Endothelial cell of umbilical vein (primary cell): Measurements from ENCODE around the gene THEM4. TPM values are rescaled to one million over a fixed set of nuclear protein-coding genes. Genes with fewer than 3 reads are reported as not detected.

Source experiments
- BruUV-seq: library from RNA; stranded (reverse); fragments of 400-500 nt; replicated peaks from 2 replicates; lab custom pipeline; 2021; lab: Mats Ljungman, UMichigan
- CTCF ChIA-PET: fragments of 300-600, 350-600 bp; sonication (Branson Sonifier 250); formaldehyde crosslinking; loops from one replicate; lab custom pipeline; 2021; ENCODE audit warnings: antibody characterized with exemption, inconsistent platforms; lab: Charles Lee
- POLR2A ChIA-PET: fragments of 300-600, 350-600 bp; sonication (Branson Sonifier 250); formaldehyde crosslinking; loops from one replicate; lab custom pipeline; 2021; ENCODE audit warnings: antibody characterized with exemption, inconsistent platforms; lab: Charles Lee
- DNase-seq: peaks from one replicate; pipeline ENCODE4 v3.0.0-alpha.2; 2011; ENCODE audit warnings: low read depth, low spot score
- FAIRE-seq: peaks from 2 replicates; lab custom pipeline; 2011; peaks lifted over from hg19 to GRCh38; lab: Jason Lieb, UNC
- H2AFZ ChIP-seq: 2 replicates; pipeline ENCODE4 v1.6.0; 2012; ENCODE audit warnings: low read depth, low read length, control low read depth, inconsistent platforms
- H3K27ac ChIP-seq: 2 replicates; pipeline ENCODE4 v1.5.1; 2011; ENCODE audit warnings: low read depth, mild to moderate bottlenecking, control low read depth, low read length, moderate library complexity; ENCODE audit not compliant: insufficient read depth
- H3K27me3 ChIP-seq, 2 experiments: 2 replicates each; pipeline versions ENCODE4 v1.6.0 to v1.6.1; 2011; ENCODE audit warnings: low read length in 2 of 2, mixed read lengths in 1 of 2; ENCODE audit not compliant: control insufficient read depth in 2 of 2, insufficient read depth in 2 of 2
- H3K36me3 ChIP-seq, 2 experiments: 2 replicates in 1 of 2; 3 replicates in 1 of 2; pipeline ENCODE4 v1.5.1; 2011; ENCODE audit warnings: low read length in 2 of 2, mild to moderate bottlenecking in 1 of 2, moderate library complexity in 1 of 2; ENCODE audit not compliant: control insufficient read depth in 2 of 2, insufficient read depth in 2 of 2; ENCODE audit errors: extremely low read depth in 1 of 2
- H3K4me1 ChIP-seq: 3 replicates; pipeline ENCODE4 v1.5.1; 2011; ENCODE audit warnings: mild to moderate bottlenecking, low read length; ENCODE audit not compliant: control insufficient read depth, insufficient read depth; ENCODE audit errors: extremely low read depth
- H3K4me2 ChIP-seq: 2 replicates; pipeline ENCODE4 v1.6.1; 2011; ENCODE audit warnings: low read length, control low read depth, mixed read lengths; ENCODE audit not compliant: insufficient read depth
- H3K4me3 ChIP-seq, 3 experiments: fragments of 200-600 bp in 1 of 3; sonication (generic), shearing (Covaris generic) in 1 of 3; replicated peaks in 1 of 3; 2 replicates each; pipeline ENCODE4 v1.5.1; 2011 to 2016; ENCODE audit warnings: control low read depth in 3 of 3, low read length in 3 of 3, mild to moderate bottlenecking in 2 of 3, inconsistent platforms in 1 of 3, low read depth in 1 of 3, moderate library complexity in 1 of 3; ENCODE audit not compliant: insufficient read depth in 1 of 3
- H3K79me2 ChIP-seq: 2 replicates; pipeline ENCODE4 v1.6.0; 2012; ENCODE audit warnings: low read length, inconsistent platforms; ENCODE audit not compliant: control insufficient read depth, insufficient read depth
- H3K9ac ChIP-seq: replicated peaks from 2 replicates; pipeline ENCODE3; 2011; ENCODE audit warnings: low read length, control low read depth; ENCODE audit not compliant: insufficient read depth; ENCODE audit errors: extremely low read depth
- H3K9me1 ChIP-seq: replicated peaks from 3 replicates; pipeline ENCODE4 v1.6.0; 2011; ENCODE audit warnings: mild to moderate bottlenecking, low read length; ENCODE audit not compliant: control insufficient read depth, insufficient read depth; ENCODE audit errors: extremely low read depth
- H3K9me3 ChIP-seq: replicated peaks from 2 replicates; pipeline ENCODE4 v1.5.1; 2012; ENCODE audit warnings: low read length, inconsistent platforms; ENCODE audit not compliant: control insufficient read depth, insufficient read depth
- H4K20me1 ChIP-seq: replicated peaks from 2 replicates; pipeline ENCODE3; 2011; ENCODE audit warnings: mild to moderate bottlenecking, low read length; ENCODE audit not compliant: control insufficient read depth, insufficient read depth; ENCODE audit errors: extremely low read depth
- EZH2 ChIP-seq: IDR thresholded peaks from 2 replicates; pipeline ENCODE4 v1.6.1; 2012; ENCODE audit warnings: borderline replicate concordance, low read depth, mild to moderate bottlenecking, moderate library complexity, low read length, inconsistent platforms; ENCODE audit not compliant: severe bottlenecking
- FOS ChIP-seq: IDR thresholded peaks from 2 replicates; pipeline ENCODE4 v1.6.1; 2011; ENCODE audit warnings: mild to moderate bottlenecking, low read length, moderate library complexity, borderline replicate concordance; ENCODE audit not compliant: insufficient read depth
- GATA2 ChIP-seq: IDR thresholded peaks from 2 replicates; pipeline ENCODE4 v1.7.0; 2011; ENCODE audit warnings: low read depth, mild to moderate bottlenecking, moderate library complexity, mixed read lengths, low read length; ENCODE audit not compliant: insufficient read length, insufficient read depth
- JUN ChIP-seq: IDR thresholded peaks from 2 replicates; pipeline ENCODE4 v1.6.1; 2011; ENCODE audit warnings: borderline replicate concordance, low read depth; ENCODE audit not compliant: insufficient read length, insufficient read depth
- MYC ChIP-seq: IDR thresholded peaks from one replicate; pipeline ENCODE4 v1.6.1; 2011; ENCODE audit warnings: mild to moderate bottlenecking, low read depth, low read length
- POLR2A ChIP-seq: IDR thresholded peaks from 2 replicates; pipeline ENCODE4 v1.6.1; 2012; ENCODE audit warnings: low read depth, mild to moderate bottlenecking, control low read depth, low read length
- POLR2AphosphoS5 ChIP-seq: IDR thresholded peaks from 2 replicates; pipeline ENCODE4 v1.6.1; 2012; ENCODE audit warnings: low read depth, mild to moderate bottlenecking, control low read depth, low read length, moderate library complexity; ENCODE audit not compliant: insufficient read depth
- dilution Hi-C: fragments of 300-500 bp; cut with MboI; formaldehyde crosslinking; loops from one replicate; pipeline ENCODE4 v1.15.0; 2019; ENCODE audit warnings: low sequenced_read_pairs; ENCODE audit not compliant: extremely low pct_ligation_motif_present
- intact Hi-C: fragments of 100-400 bp; cut with micrococcal nuclease; formaldehyde crosslinking; loops from one replicate; pipeline ENCODE4 v1.10.0; 2022
- polyA plus RNA-seq, 4 experiments: library from polyadenylated mRNA; depleted of rRNA in 3 of 4; stranded (reverse) in 3 of 4; unstranded in 1 of 4; fragments of >200 nt; gene quantifications; 2 replicates each; pipeline versions ENCODE4 v1.2.1 to v1.2.3, GENCODE V29; 2011 to 2012; ENCODE audit warnings: missing spikeins in 1 of 4
- total RNA-seq: library from RNA; stranded (reverse); gene quantifications from 2 replicates; pipeline ENCODE4 v1.2.3, GENCODE V29; 2021
- TF ChIP-seq, protein P1 (sequence below), 2 donors: IDR thresholded peaks; 1 replicate in 1 of 2; 2 replicates in 1 of 2; pipeline ENCODE4 v1.5.1; 2011; ENCODE audit warnings: low read length in 2 of 2, mild to moderate bottlenecking in 2 of 2, moderate library complexity in 2 of 2, control low read depth in 1 of 2, inconsistent platforms in 1 of 2, low read depth in 1 of 2; ENCODE audit not compliant: insufficient read depth in 1 of 2; ENCODE audit errors: extremely low read depth in 1 of 2
- TF ChIP-seq, protein P2 (sequence below): IDR thresholded peaks from 2 replicates; pipeline ENCODE4 v1.6.1; 2011; ENCODE audit not compliant: insufficient read depth, insufficient read length

The THEM4 gene
- total and polyA plus RNA-seq, 2 donors (not counting 3 experiments of a cell fraction or from before 2014, with no cell fraction given), result 22.3 to 24.9 TPM

DNA sequence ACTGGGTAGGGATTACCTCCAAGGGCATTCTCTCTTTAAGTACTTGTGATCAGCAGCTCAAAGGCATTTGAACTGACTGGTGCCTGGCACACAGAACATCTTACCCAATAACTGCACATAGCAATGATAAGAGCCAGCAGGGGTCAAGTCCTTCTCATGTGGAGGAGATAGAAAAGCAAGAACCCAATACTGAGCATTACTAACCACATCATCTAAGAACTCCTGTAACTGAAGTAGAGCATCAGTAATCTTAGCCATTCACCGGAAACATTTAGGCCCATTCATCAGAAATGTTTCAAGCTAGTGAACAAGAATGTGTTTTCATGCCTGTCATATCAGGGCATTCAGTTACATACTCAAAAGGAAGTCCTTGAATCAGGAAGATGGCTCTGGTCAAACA lies 33.6 kb upstream of the THEM4 start:
- no peaks in the 10 kb centered on the region for H3K36me3 ChIP-seq
- no peak overlapping the region for H2AFZ ChIP-seq
- no peak overlapping the region for H3K4me3 ChIP-seq
- H3K9ac ChIP-seq, result no peak overlapping the region
- H3K9me1 ChIP-seq, result no peaks in the 10 kb centered on the region
- dilution Hi-C loops, result no loop called here
- no peaks in the 10 kb centered on the region for H3K27me3 ChIP-seq
- DNase-seq (no peak), FAIRE-seq (no peak)
- CTCF ChIA-PET, result no interaction called here
- TF ChIP-seq FOS (no peak), POLR2A (no peak), MYC (no peak), POLR2AphosphoS5 (no peak), GATA2 (no peak), EZH2 (no peak), JUN (no peak)
- TF ChIP-seq, protein P1, sequence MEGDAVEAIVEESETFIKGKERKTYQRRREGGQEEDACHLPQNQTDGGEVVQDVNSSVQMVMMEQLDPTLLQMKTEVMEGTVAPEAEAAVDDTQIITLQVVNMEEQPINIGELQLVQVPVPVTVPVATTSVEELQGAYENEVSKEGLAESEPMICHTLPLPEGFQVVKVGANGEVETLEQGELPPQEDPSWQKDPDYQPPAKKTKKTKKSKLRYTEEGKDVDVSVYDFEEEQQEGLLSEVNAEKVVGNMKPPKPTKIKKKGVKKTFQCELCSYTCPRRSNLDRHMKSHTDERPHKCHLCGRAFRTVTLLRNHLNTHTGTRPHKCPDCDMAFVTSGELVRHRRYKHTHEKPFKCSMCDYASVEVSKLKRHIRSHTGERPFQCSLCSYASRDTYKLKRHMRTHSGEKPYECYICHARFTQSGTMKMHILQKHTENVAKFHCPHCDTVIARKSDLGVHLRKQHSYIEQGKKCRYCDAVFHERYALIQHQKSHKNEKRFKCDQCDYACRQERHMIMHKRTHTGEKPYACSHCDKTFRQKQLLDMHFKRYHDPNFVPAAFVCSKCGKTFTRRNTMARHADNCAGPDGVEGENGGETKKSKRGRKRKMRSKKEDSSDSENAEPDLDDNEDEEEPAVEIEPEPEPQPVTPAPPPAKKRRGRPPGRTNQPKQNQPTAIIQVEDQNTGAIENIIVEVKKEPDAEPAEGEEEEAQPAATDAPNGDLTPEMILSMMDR (IDR thresholded peaks at IDR 0.05; ENCODE audit: extremely low read depth in 1 of 2, insufficient read depth in 1 of 2, low read depth in 1 of 2, low read length in 2 of 2), result no peak
- TF ChIP-seq, protein P2, sequence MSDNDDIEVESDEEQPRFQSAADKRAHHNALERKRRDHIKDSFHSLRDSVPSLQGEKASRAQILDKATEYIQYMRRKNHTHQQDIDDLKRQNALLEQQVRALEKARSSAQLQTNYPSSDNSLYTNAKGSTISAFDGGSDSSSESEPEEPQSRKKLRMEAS, result no peak
- POLR2A ChIA-PET, result no interaction called here
- H3K9me3 ChIP-seq, result no peaks in the 10 kb centered on the region
- no peak overlapping the region for H3K27ac ChIP-seq
- peaks cover 19% of the 10 kb centered on the region for H3K4me1 ChIP-seq
- no peaks in the 10 kb centered on the region for H4K20me1 ChIP-seq
- intact Hi-C loops, result no loop called here
- H3K4me2 ChIP-seq, result no peak overlapping the region
- no TSS peak for BruUV-seq
- no peaks in the 10 kb centered on the region for H3K79me2 ChIP-seq
